ENCODE data around the gene P3H1. TPM values are rescaled to one million over a fixed set of nuclear protein-coding genes. Genes with fewer than 3 reads are reported as not detected.

P3H1 gene
- total RNA-seq, 1 experiment from 2014 or later, result 47.1 TPM

GRCh38 chr1:42721926-42722325 is 44.9 kb downstream of the P3H1 start:
- H3K4me2 ChIP-seq (ENCODE audit: insufficient read depth, insufficient read length, low read length), result no peak overlapping the region
- peaks cover 2 to 5% of the 10 kb centered on the region in 2 experiments; a peak in 2 of 5 replicates for H3K9me3 Mint-ChIP-seq
- WGBS (ENCODE audit: extremely low coverage, insufficient read length, low lambda C conversion rate), result no CpG with 5 or more reads among the region's 3 CpGs

More at GRCh38 chr1:42721926-42722325, 44.9 kb downstream of the P3H1 start:
- H3K79me1 ChIP-seq (ENCODE audit: insufficient read depth, low read depth, low read length, poor library complexity, severe bottlenecking), result no peaks in the 10 kb centered on the region
- H2AK5ac ChIP-seq (ENCODE audit: insufficient read length, low read length), result no peak overlapping the region
- no peak overlapping the region for H2BK12ac ChIP-seq (ENCODE audit: insufficient read length, low read depth, low read length)
- no peak overlapping the region for H2BK5ac ChIP-seq (ENCODE audit: insufficient read length, low read length)
- no peaks in the 10 kb centered on the region for H3K79me2 ChIP-seq (ENCODE audit: insufficient read depth, low read length)
- no peak overlapping the region for H3K56ac ChIP-seq (ENCODE audit: insufficient read length, low read depth, low read length)
- H3K27ac Mint-ChIP-seq, result no peak overlapping the region; a peak in 1 of 7 replicates
- no peaks in the 10 kb centered on the region for H3K27me3 Mint-ChIP-seq (ENCODE audit: low read depth)
- no peak overlapping the region for H2BK20ac ChIP-seq (ENCODE audit: low read depth, low read length, poor library complexity, severe bottlenecking)
- no peaks in the 10 kb centered on the region for H3K9me3 ChIP-seq (ENCODE audit: control insufficient read depth, low read depth, low read length)
- no peak overlapping the region for H3K27ac ChIP-seq (ENCODE audit: insufficient read length, low read depth, low read length)
- no peak overlapping the region for H4K8ac ChIP-seq (replicated peaks; ENCODE audit: insufficient read length, low read depth, low read length)
- H3K4me1 ChIP-seq (ENCODE audit: insufficient read depth, low read length), result no peaks in the 10 kb centered on the region
- no peak overlapping the region for H3K9ac ChIP-seq (ENCODE audit: extremely low read depth, insufficient read length, low read length)
- DNase-seq, result no peak
- H4K20me1 ChIP-seq (ENCODE audit: control insufficient read depth, insufficient read depth, insufficient read length), result no peaks in the 10 kb centered on the region
- H3K14ac ChIP-seq (ENCODE audit: insufficient read depth, low read length), result no peak overlapping the region
- no peak overlapping the region for H3K4me3 Mint-ChIP-seq
- no peak overlapping the region for H3K18ac ChIP-seq (ENCODE audit: insufficient read length, low read depth, low read length)
- no peaks in the 10 kb centered on the region for H3K23me2 ChIP-seq (ENCODE audit: insufficient read length, low read depth, low read length, poor library complexity, severe bottlenecking)
- H3K23ac ChIP-seq (ENCODE audit: insufficient read length, low read depth, low read length), result no peak overlapping the region
- no peaks in the 10 kb centered on the region; a peak in 1 of 4 replicates for H3K4me1 Mint-ChIP-seq
- H4K5ac ChIP-seq (ENCODE audit: insufficient read length, low read depth, low read length), result no peak overlapping the region
- no peak overlapping the region for H3K4ac ChIP-seq (ENCODE audit: low read depth, low read length)
- H3K36me3 Mint-ChIP-seq (ENCODE audit: insufficient read depth in 1 of 3, low read depth in 3 of 3), result peaks cover 2 to 16% (median 3%) of the 10 kb centered on the region in 3 experiments; a peak in 2 of 7 replicates
- no peaks in the 10 kb centered on the region for H3K27me3 ChIP-seq (ENCODE audit: insufficient read depth, low read length)
- H4K91ac ChIP-seq (ENCODE audit: insufficient read length, low read depth, low read length), result no peak overlapping the region
- H2BK15ac ChIP-seq (ENCODE audit: low read depth, low read length), result no peak overlapping the region
- H2BK120ac ChIP-seq (ENCODE audit: low read depth, low read length, poor library complexity, severe bottlenecking), result no peak overlapping the region
- H3T11ph ChIP-seq (ENCODE audit: low read length), result no peak overlapping the region
- TF ChIP-seq CTCF (conservative IDR thresholded peaks at IDR 0.05), result no peak
- no peak overlapping the region for H2AFZ ChIP-seq (ENCODE audit: low read length)

All from H9 (cell line).